IMR-90 (cell line): ENCODE results near the gene ZNF571. TPM values are rescaled to one million over a fixed set of nuclear protein-coding genes. Genes with fewer than 3 reads are reported as not detected.

ENCODE experiments used
- ATAC-seq: fragments of 200-7000 bp; cut with Tn5 transposase; 2 replicates; pipeline ENCODE4 v1.9.1; 2020; ENCODE audit warnings: low read depth, mild to moderate bottlenecking, moderate library complexity
- BruUV-seq: library from RNA; stranded (reverse); fragments of 400-500 nt; replicated peaks from 2 replicates; lab custom pipeline; 2021; lab: Mats Ljungman, UMichigan
- CTCF ChIA-PET: fragments of 300-600 bp; formaldehyde crosslinking; extraction: SDS; loops from one replicate; lab custom pipeline; 2021; ENCODE audit warnings: antibody characterized with exemption; lab: Yijun Ruan, JAX
- POLR2A ChIA-PET: fragments of 300-600 bp; sonication (Branson Sonifier 250); formaldehyde crosslinking; loops from one replicate; lab custom pipeline; 2022; ENCODE audit warnings: antibody characterized with exemption; ENCODE audit not compliant: unreplicated experiment; lab: Charles Lee
- DNase-seq: peaks from one replicate; pipeline ENCODE4 v3.0.0; 2013
- H2AFZ ChIP-seq: replicated peaks from 2 replicates; pipeline ENCODE3; 2013; ENCODE audit warnings: low read length, mild to moderate bottlenecking; ENCODE audit not compliant: poor library complexity
- H2AK5ac ChIP-seq: 2 replicates; pipeline ENCODE4 v1.6.1; 2013; ENCODE audit warnings: low read depth, low read length, inconsistent platforms
- H2AK9ac ChIP-seq: replicated peaks from 2 replicates; pipeline ENCODE3; 2013; ENCODE audit warnings: mild to moderate bottlenecking, low read depth, low read length, moderate library complexity; ENCODE audit not compliant: poor library complexity
- H2BK120ac ChIP-seq: 2 replicates; pipeline ENCODE4 v1.6.1; 2013; ENCODE audit warnings: low read depth, low read length, inconsistent platforms
- H2BK15ac ChIP-seq: 3 replicates; pipeline ENCODE4 v1.6.1; 2013; ENCODE audit warnings: low read depth, low read length, inconsistent platforms
- H2BK20ac ChIP-seq: 2 replicates; pipeline ENCODE4 v1.6.1; 2013; ENCODE audit warnings: low read depth, mild to moderate bottlenecking, inconsistent platforms, low read length, moderate library complexity
- H2BK5ac ChIP-seq: 2 replicates; pipeline ENCODE4 v1.6.1; 2013; ENCODE audit warnings: mild to moderate bottlenecking, low read depth, low read length, inconsistent platforms; ENCODE audit not compliant: poor library complexity, severe bottlenecking
- H3K14ac ChIP-seq: replicated peaks from 2 replicates; pipeline ENCODE4 v1.6.1; 2013; ENCODE audit warnings: low read depth, low read length, inconsistent platforms
- H3K18ac ChIP-seq: 2 replicates; pipeline ENCODE4 v1.6.1; 2013; ENCODE audit warnings: low read depth, low read length, control low read depth
- H3K23ac ChIP-seq: 2 replicates; pipeline ENCODE4 v1.6.1; 2013; ENCODE audit warnings: low read depth, low read length, inconsistent platforms
- H3K27ac ChIP-seq: 2 replicates; pipeline ENCODE4 v1.5.1; 2013; ENCODE audit warnings: mild to moderate bottlenecking, control low read depth, low read length; ENCODE audit not compliant: insufficient read depth
- H3K27me3 ChIP-seq: 2 replicates; pipeline ENCODE4 v1.6.1; 2013; ENCODE audit warnings: low read length; ENCODE audit not compliant: control insufficient read depth, insufficient read depth
- H3K36me3 ChIP-seq: 2 replicates; pipeline ENCODE4 v1.6.1; 2013; ENCODE audit warnings: low read length, mixed read lengths; ENCODE audit not compliant: control insufficient read depth, insufficient read depth
- H3K4ac ChIP-seq: 2 replicates; pipeline ENCODE4 v1.6.1; 2013; ENCODE audit warnings: low read depth, low read length, inconsistent platforms
- H3K4me1 ChIP-seq: 2 replicates; pipeline ENCODE4 v1.6.1; 2013; ENCODE audit warnings: low read length, mixed read lengths; ENCODE audit not compliant: control insufficient read depth, insufficient read depth
- H3K4me2 ChIP-seq: 2 replicates; pipeline ENCODE4 v1.6.1; 2013; ENCODE audit warnings: low read depth, mild to moderate bottlenecking, control low read depth, low read length, moderate library complexity
- H3K4me3 ChIP-seq: 2 replicates; pipeline ENCODE4 v1.5.1; 2013; ENCODE audit warnings: low read depth, mild to moderate bottlenecking, control low read depth, low read length, moderate library complexity; ENCODE audit not compliant: insufficient read depth
- H3K56ac ChIP-seq: 2 replicates; pipeline ENCODE4 v1.6.1; 2013; ENCODE audit warnings: low read length, inconsistent platforms; ENCODE audit not compliant: insufficient read depth; ENCODE audit errors: extremely low read depth
- H3K79me1 ChIP-seq, 2 experiments: 2 replicates each; pipeline ENCODE4 v1.6.1; 2013; ENCODE audit warnings: low read length in 2 of 2, inconsistent platforms in 1 of 2, low read depth in 1 of 2
- H3K9ac ChIP-seq: 2 replicates; pipeline ENCODE4 v1.6.1; 2013; ENCODE audit warnings: low read depth, low read length, control low read depth
- H3K9me1 ChIP-seq: 2 replicates; pipeline ENCODE4 v1.6.1; 2013; ENCODE audit warnings: low read length, inconsistent platforms; ENCODE audit not compliant: insufficient read depth
- H3K9me3 ChIP-seq: 2 replicates; pipeline ENCODE4 v1.6.1; 2013; ENCODE audit warnings: low read length; ENCODE audit not compliant: control insufficient read depth, insufficient read depth
- H4K20me1 ChIP-seq: 2 replicates; pipeline ENCODE4 v1.6.1; 2013; ENCODE audit warnings: low read length, inconsistent platforms; ENCODE audit not compliant: insufficient read depth
- H4K5ac ChIP-seq: 2 replicates; pipeline ENCODE4 v1.6.1; 2013; ENCODE audit warnings: mild to moderate bottlenecking, low read depth, low read length, control low read depth
- H4K8ac ChIP-seq, 2 experiments: 2 replicates each; pipeline ENCODE4 v1.6.1; 2013; ENCODE audit warnings: low read depth in 2 of 2, low read length in 2 of 2, control low read depth in 1 of 2, inconsistent platforms in 1 of 2
- H4K91ac ChIP-seq: 2 replicates; pipeline ENCODE4 v1.6.1; 2013; ENCODE audit warnings: low read depth, low read length, inconsistent platforms; ENCODE audit not compliant: insufficient read depth
- BHLHE40 ChIP-seq: fragments of 150-350 bp; IDR thresholded peaks from 2 replicates; pipeline ENCODE4 v1.6.1; 2016; ENCODE audit warnings: mild to moderate bottlenecking, low read depth, low read length
- CEBPB ChIP-seq: IDR thresholded peaks from 2 replicates; pipeline ENCODE4 v1.6.1; 2012; ENCODE audit warnings: low read depth, low read length, improper control_type of control experiment
- MAFK ChIP-seq: IDR thresholded peaks from 2 replicates; pipeline ENCODE4 v1.6.1; 2012; ENCODE audit warnings: low read depth, low read length, improper control_type of control experiment
- MAZ ChIP-seq: IDR thresholded peaks from 2 replicates; pipeline ENCODE4 v1.6.1; 2012; ENCODE audit warnings: low read depth, mild to moderate bottlenecking, low read length, improper control_type of control experiment, moderate library complexity, borderline replicate concordance
- MXI1 ChIP-seq: IDR thresholded peaks from 2 replicates; pipeline ENCODE4 v1.6.1; 2012; ENCODE audit warnings: low read depth, mild to moderate bottlenecking, low read length, moderate library complexity, borderline replicate concordance
- NFE2L2 ChIP-seq: fragments of 150-350 bp; IDR thresholded peaks from 2 replicates; pipeline ENCODE4 v1.6.1; 2016; ENCODE audit warnings: low read depth, mild to moderate bottlenecking, low read length
- SMC3 ChIP-seq: fragments of 150-350 bp; IDR thresholded peaks from 2 replicates; pipeline ENCODE4 v1.6.1; 2016; ENCODE audit warnings: low read depth, mild to moderate bottlenecking, antibody characterized with exemption, low read length, moderate library complexity
- dilution Hi-C: fragments of 300-500 bp; cut with HindIII; formaldehyde crosslinking; loops from one replicate; pipeline ENCODE4 v1.14.3; 2018; ENCODE audit warnings: low sequenced_read_pairs; ENCODE audit not compliant: unreplicated experiment
- in situ Hi-C: fragments of 300-500 bp; cut with MboI; formaldehyde crosslinking; loops from 3 replicates; pipeline ENCODE4 v1.14.3; 2019; ENCODE audit warnings: low sequenced_read_pairs, inconsistent platforms, mixed read lengths
- intact Hi-C: fragments of 100-400 bp; cut with micrococcal nuclease; formaldehyde crosslinking; loops from 2 replicates; pipeline ENCODE4 v1.10.0; 2022
- polyA plus RNA-seq, 3 experiments: library from polyadenylated mRNA; depleted of rRNA; stranded (reverse); fragments of >200 nt; gene quantifications; 2 replicates each; pipeline ENCODE4 v1.2.3, GENCODE V29; 2012; ENCODE audit warnings: low replicate concordance in 1 of 3
- total RNA-seq: library from RNA; depleted of rRNA; stranded (reverse); fragments of >200 nt; gene quantifications from 2 replicates; pipeline ENCODE4 v1.2.3, GENCODE V29; 2012
- TF ChIP-seq, protein P1 (sequence below): fragments of 150-350 bp; IDR thresholded peaks from 2 replicates; pipeline ENCODE4 v1.6.1; 2017; ENCODE audit warnings: mild to moderate bottlenecking, antibody characterized with exemption, low read length, low read depth

The ZNF571 gene
- total and polyA plus RNA-seq, 2 of the 4 experiments (the other 2 are of a cell fraction), result 0.82 to 2.2 TPM

DNA sequence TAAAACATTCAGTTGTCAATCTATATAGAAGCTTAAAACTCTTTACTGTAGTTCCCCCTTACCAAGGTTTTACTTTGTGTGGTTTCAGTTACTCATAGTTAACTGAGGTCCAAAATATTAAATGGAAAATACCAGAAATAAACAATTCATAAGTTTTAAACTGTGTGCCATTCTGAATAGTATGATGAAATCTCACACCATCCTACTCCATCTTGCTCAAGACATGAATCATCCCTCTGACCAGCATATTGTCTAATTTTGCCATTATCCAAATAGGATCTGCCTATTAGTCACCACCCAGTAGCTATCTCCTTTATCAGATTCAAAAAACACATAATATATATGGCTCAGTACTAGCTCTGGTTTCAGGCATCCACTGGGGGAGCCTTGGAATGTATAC lies 22.4 kb downstream of the ZNF571 start:
- DNase-seq, result peak; percentile 22
- H3K36me3 ChIP-seq, result peaks cover 3% of the 10 kb centered on the region; the same call in 1 of the 2 replicates
- H2AK5ac ChIP-seq, result no peak overlapping the region
- no peak overlapping the region for H3K23ac ChIP-seq
- no peaks in the 10 kb centered on the region for H3K79me1 ChIP-seq
- no peaks in the 10 kb centered on the region for H3K9me1 ChIP-seq
- no peaks in the 10 kb centered on the region for H3K4me1 ChIP-seq
- H2BK5ac ChIP-seq, result no peak overlapping the region
- no peak overlapping the region for H2BK20ac ChIP-seq
- no peak overlapping the region for H3K27ac ChIP-seq
- no peaks in the 10 kb centered on the region for H4K20me1 ChIP-seq
- no TSS peak for BruUV-seq
- H3K4ac ChIP-seq, result no peak overlapping the region
- H3K4me3 ChIP-seq, result no peak overlapping the region
- peaks cover 39% of the 10 kb centered on the region for H3K9me3 ChIP-seq
- H3K4me2 ChIP-seq, result no peak overlapping the region
- no peak overlapping the region for H3K14ac ChIP-seq
- no peak overlapping the region for H2BK120ac ChIP-seq
- H4K8ac ChIP-seq, result no peak overlapping the region
- no peak for ATAC-seq
- no peak overlapping the region for H3K18ac ChIP-seq
- no peak overlapping the region for H3K56ac ChIP-seq
- TF ChIP-seq SMC3 (no peak), MAZ (no peak), NFE2L2 (no peak), BHLHE40 (no peak), MXI1 (no peak), MAFK (no peak), CEBPB (no peak; the same call in 1 of the 2 replicates)
- TF ChIP-seq, protein P1, sequence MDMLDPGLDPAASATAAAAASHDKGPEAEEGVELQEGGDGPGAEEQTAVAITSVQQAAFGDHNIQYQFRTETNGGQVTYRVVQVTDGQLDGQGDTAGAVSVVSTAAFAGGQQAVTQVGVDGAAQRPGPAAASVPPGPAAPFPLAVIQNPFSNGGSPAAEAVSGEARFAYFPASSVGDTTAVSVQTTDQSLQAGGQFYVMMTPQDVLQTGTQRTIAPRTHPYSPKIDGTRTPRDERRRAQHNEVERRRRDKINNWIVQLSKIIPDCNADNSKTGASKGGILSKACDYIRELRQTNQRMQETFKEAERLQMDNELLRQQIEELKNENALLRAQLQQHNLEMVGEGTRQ, result no peak
- H2BK15ac ChIP-seq, result no peak overlapping the region
- H3K9ac ChIP-seq, result no peak overlapping the region
- ChIA-PET CTCF (no interaction called here), POLR2A (no interaction called here)
- no peak overlapping the region for H2AFZ ChIP-seq
- H2AK9ac ChIP-seq, result no peak overlapping the region
- dilution Hi-C loops (no loop called here), intact Hi-C loops (no loop called here), in situ Hi-C loops (no loop called here)
- H4K91ac ChIP-seq, result no peak overlapping the region
- H3K27me3 ChIP-seq, result no peaks in the 10 kb centered on the region
- H4K5ac ChIP-seq, result no peak overlapping the region
